Activated CD4-positive, alpha-beta T cell treated with anti-CD3 and anti-CD28 coated beads, Interleukin-2, amount 10 ng/mL, durations not matched to agents 7 days and 5 days (primary cell): ENCODE data around the gene RXRB. TPM values are rescaled to one million over a fixed set of nuclear protein-coding genes. Genes with fewer than 3 reads are reported as not detected.

ENCODE experiments used
- CTCF ChIA-PET: fragments of 350-600 bp; sonication (Branson Sonifier 250); formaldehyde crosslinking; loops from one replicate; lab custom pipeline; 2021; ENCODE audit warnings: antibody characterized with exemption; lab: Charles Lee
- POLR2A ChIA-PET: fragments of 350-600 bp; sonication (Branson Sonifier 250); formaldehyde crosslinking; loops from one replicate; lab custom pipeline; 2021; ENCODE audit warnings: antibody characterized with exemption; lab: Charles Lee
- DNase-seq: peaks from one replicate; pipeline ENCODE4 v3.0.0-alpha.2; 2020
- H3K27ac Mint-ChIP-seq: one replicate; pipeline ENCODE4 v1.8.0; 2021; ENCODE audit warnings: mild to moderate bottlenecking, moderate library complexity, mixed read lengths
- H3K27me3 Mint-ChIP-seq: one replicate; pipeline ENCODE4 v1.8.0; 2021; ENCODE audit warnings: mixed read lengths
- H3K36me3 Mint-ChIP-seq: one replicate; pipeline ENCODE4 v1.8.0; 2021; ENCODE audit warnings: low read depth, mixed read lengths
- H3K4me1 Mint-ChIP-seq: one replicate; pipeline ENCODE4 v1.8.0; 2021; ENCODE audit warnings: mixed read lengths
- H3K4me3 Mint-ChIP-seq: one replicate; pipeline ENCODE4 v1.8.0; 2021; ENCODE audit warnings: mild to moderate bottlenecking, moderate library complexity, mixed read lengths
- H3K9me3 Mint-ChIP-seq: one replicate; pipeline ENCODE4 v1.8.0; 2021; ENCODE audit warnings: mixed read lengths
- total RNA-seq, 2 experiments: library from RNA; stranded (reverse); gene quantifications; one replicate each; pipeline ENCODE4 v1.2.3, GENCODE V29; 2021

The RXRB gene
- total RNA-seq, 2 experiments from 2014 or later: 45.0 to 46.2 TPM

DNA sequence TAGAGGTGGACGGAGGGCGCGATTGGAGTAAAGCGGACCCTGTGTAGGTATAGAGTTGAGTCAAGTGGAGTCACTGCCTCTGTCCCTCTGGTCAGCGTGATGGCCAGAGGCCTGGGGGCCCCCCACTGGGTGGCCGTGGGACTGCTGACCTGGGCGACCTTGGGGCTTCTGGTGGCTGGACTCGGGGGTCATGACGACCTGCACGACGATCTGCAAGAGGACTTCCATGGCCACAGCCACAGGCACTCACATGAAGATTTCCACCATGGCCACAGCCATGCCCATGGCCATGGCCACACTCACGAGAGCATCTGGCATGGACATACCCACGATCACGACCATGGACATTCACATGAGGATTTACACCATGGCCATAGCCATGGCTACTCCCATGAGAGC lies 681 bp upstream of the RXRB start:
- Mint-ChIP-seq H3K27me3 (no peaks in the 10 kb centered on the region), H3K4me1 (peaks cover 74% of the 10 kb centered on the region), H3K27ac (peak overlapping the region; percentile 99), H3K9me3 (no peaks in the 10 kb centered on the region), H3K36me3 (peaks cover 37% of the 10 kb centered on the region), H3K4me3 (peak overlapping the region; percentile 100)
- ChIA-PET CTCF (interaction anchor here (0.6 kb wide), 1 partner anchor 123 kb away, joined by 3 read pairs; no protein-coding TSS in a partner anchor), POLR2A (interaction anchor here (0.6 kb wide), 1 partner anchor 9 kb away, joined by 3 read pairs; no protein-coding TSS in a partner anchor)
- DNase-seq: no peak

DNA sequence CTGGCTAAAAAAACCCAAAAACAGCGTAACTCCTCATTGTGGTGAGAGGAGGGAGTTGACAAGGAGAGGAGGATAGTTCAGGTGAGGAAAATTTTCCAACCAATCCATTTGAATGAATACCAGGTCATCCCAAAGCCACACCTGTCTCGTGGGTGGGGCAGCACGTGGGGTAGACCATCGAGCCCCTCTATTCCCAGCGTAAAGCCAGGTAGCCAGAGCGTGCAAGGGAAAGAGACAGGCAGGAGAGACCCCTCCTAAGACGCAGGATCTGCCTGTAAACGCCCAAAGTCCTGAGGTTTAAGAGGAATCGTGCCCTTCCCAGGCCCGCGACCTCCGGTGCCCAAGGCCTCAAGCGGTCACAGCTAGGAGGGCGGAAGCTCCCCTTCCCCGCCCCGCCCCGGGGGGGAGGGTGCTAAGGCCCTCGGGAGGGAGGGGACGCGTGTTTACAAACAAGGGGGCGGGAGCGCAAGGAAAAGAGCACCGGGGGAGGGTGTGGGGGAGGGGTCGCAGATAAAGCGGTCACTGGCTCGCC lies 712 bp downstream of the RXRB start:
- ChIA-PET POLR2A (no interaction called here), CTCF (interaction anchor here (0.9 to 1.9 kb wide), 3 partner anchors 9 to 75 kb away, joined by 3 to 8 read pairs (median 4); partner anchors contain the start of gene RING1)

DNA sequence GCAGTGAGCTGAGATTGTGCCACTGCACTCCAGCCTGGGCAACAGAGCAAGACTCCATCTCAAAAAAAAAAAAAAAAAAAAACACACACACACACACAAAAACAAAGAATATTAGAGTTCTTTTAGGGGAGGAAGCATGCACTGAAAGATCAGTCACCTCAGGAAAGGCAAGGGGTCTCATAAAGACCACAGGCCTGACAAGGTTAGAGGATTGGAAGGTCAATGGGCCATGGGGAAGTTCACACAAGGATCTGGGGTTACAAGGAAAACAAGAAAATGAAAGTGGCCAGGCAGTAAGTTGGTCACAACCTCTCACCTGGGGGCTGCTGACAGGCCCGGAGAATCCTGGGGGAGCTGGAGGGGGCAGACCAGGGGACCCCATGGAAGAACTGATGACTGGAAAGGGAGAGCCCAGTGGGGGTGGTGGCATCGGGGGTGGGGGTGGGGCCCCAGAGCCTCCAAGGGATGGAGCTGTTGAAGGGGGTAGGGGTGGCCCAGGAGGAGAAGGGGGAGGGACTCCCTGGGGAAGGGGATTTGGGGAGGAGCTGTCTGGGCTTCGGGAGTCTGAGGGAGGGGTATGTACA lies 1.5 kb downstream of the RXRB start:
- peaks cover 57% of the 10 kb centered on the region for H3K4me1 Mint-ChIP-seq
- peaks cover 57% of the 10 kb centered on the region for H3K36me3 Mint-ChIP-seq
- no peaks in the 10 kb centered on the region for H3K9me3 Mint-ChIP-seq
- H3K27me3 Mint-ChIP-seq: no peaks in the 10 kb centered on the region
- no peak for DNase-seq
- ChIA-PET CTCF (interaction anchor here (0.6 to 2.2 kb wide), 6 partner anchors 9 to 337 kb away, joined by 3 to 10 read pairs (median 4); partner anchors contain the start of gene RING1), POLR2A (no interaction called here)
- peak overlapping the region; percentile 83 for H3K27ac Mint-ChIP-seq
- H3K4me3 Mint-ChIP-seq: peak overlapping the region; percentile 100

More for the DNA sequence above, 712 bp downstream of the RXRB start:
- H3K27me3 Mint-ChIP-seq: no peaks in the 10 kb centered on the region
- H3K36me3 Mint-ChIP-seq: peaks cover 51% of the 10 kb centered on the region
- no peaks in the 10 kb centered on the region for H3K9me3 Mint-ChIP-seq
- peaks cover 62% of the 10 kb centered on the region for H3K4me1 Mint-ChIP-seq
- H3K27ac Mint-ChIP-seq: peak overlapping the region; percentile 74
- H3K4me3 Mint-ChIP-seq: peak overlapping the region; percentile 100
- DNase-seq: peak; percentile 79

DNA sequence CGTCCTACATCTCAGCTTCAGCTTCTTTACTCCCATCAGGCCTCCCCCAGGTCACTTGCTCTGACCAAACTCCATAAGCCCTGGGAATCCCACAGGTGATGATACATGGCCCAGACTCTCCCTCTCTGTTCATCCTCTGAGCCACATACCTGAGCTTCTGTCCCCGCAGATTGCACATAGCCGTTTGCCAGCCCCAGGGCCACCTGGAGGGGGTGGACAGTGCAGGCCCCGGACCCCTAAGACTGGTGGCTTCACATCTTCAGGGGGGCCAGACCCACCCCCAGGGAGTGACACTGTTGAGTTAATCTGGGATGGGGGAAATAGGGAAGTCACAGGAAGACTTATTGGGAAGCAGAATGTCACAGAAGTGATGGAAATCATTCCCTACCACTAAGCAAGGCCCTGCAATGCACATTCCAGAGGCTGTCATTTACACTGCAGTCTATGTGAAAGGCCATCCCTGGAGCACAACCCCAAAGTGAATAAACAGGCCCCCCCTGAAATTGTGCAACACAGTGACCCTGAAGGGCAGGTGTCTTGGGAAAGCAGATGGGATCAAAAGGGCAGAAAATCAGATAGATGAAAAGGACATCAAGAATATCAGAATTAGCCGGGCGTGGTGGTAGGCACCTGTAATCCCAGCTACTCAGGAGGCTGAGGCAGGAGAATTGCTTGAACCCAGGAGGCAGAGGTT lies 2.2 kb downstream of the RXRB start:
- peak overlapping the region; percentile 100 for H3K4me3 Mint-ChIP-seq
- ChIA-PET CTCF (interaction anchor here (0.6 to 2.2 kb wide), 17 partner anchors 10 to 337 kb away, joined by 3 to 10 read pairs (median 5); partner anchors contain the start of genes B3GALT4 and RING1), POLR2A (no interaction called here)
- peak overlapping the region; percentile 83 for H3K27ac Mint-ChIP-seq
- H3K36me3 Mint-ChIP-seq: peaks cover 57% of the 10 kb centered on the region
- peaks cover 3% of the 10 kb centered on the region for H3K27me3 Mint-ChIP-seq
- peaks cover 52% of the 10 kb centered on the region for H3K4me1 Mint-ChIP-seq
- DNase-seq: no peak
- no peaks in the 10 kb centered on the region for H3K9me3 Mint-ChIP-seq

DNA sequence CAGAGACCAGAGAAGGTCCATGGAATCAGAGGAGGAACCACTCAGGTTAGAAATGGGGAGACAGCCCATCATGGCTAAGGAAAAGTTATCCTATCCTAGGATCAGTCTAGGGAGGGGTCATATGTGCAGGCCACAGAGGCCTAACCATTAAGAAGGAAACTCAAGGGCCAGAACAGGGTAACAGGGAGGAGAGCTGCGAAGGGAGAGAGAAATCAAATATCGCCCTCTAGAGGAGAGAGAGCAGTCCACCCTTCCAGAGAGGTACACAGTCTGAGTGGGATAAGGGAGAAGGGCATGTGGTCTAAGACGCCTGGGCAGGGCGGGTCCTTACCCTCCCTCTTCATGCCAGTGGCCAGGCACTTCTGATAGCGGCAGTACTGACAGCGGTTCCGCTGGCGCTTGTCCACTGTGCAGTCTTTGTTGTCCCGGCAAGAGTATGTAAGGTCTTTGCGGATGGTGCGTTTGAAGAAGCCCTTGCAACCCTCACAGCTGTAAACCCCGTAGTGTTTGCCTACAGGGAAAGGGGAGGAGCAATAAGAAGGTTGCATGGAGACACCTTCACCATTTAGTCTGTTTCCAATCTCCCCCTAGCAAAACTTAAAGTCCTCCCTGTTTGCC lies 2.9 kb downstream of the RXRB start:
- Mint-ChIP-seq H3K27ac (peak overlapping the region; percentile 83), H3K4me1 (peaks cover 48% of the 10 kb centered on the region), H3K4me3 (peak overlapping the region; percentile 100), H3K27me3 (peaks cover 8% of the 10 kb centered on the region), H3K36me3 (peaks cover 52% of the 10 kb centered on the region), H3K9me3 (no peaks in the 10 kb centered on the region)
- DNase-seq: peak; percentile 54
- ChIA-PET CTCF (interaction anchor here (0.5 to 2.2 kb wide), 17 partner anchors 11 to 516 kb away, joined by 3 to 10 read pairs (median 4); partner anchors contain the start of genes B3GALT4 and RING1), POLR2A (interaction anchor here (0.5 kb wide), 1 partner anchor 366 kb away, joined by 4 read pairs; no protein-coding TSS in a partner anchor)

DNA sequence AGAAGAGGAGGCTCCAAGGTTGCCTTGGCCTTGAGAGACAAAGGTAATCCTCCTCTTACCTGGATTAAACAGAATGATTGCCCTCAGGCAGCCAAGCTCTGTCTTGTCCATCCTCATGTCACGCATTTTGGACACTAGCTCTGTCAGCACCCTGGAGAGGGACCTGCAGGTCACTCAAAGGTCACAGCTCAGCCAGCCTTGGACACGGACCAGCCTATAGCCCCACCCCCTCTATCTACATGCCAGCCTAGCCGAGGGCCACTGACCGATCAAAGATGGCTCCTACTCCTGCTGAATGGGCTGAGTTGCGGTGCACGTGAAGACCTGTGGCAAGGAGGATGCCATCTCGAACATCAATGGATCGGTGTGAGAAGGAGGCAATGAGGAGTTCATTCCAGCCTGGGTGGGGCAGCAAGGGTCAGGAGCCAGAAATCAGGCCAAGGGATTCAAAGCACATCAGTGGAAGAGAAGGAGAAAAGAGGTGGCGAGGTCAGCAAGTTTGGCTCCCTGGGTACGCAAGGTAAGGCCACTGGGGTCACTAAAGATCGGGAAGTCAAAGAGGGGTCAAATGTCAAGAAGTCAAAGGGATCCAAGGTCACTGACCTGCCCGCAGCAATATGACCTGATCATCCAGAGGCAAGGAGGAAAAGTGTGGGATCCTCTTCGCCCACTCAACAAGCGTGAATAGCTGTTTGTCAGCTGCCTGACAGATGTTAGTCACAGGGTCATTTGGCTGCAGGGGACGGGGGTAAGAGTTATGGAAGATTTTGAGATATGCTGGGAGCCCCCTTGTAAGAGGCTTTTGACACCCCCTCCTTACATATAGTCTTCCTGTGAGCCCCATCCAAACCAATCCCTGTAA lies 4.9 kb downstream of the RXRB start:
- no peak overlapping the region for H3K4me3 Mint-ChIP-seq
- CTCF ChIA-PET: interaction anchor here (1.2 to 2.4 kb wide), 3 partner anchors 12 to 149 kb away, joined by 3 to 9 read pairs (median 6); no protein-coding TSS in a partner anchor
- peaks cover 24% of the 10 kb centered on the region for H3K27me3 Mint-ChIP-seq
- no peaks in the 10 kb centered on the region for H3K9me3 Mint-ChIP-seq
- POLR2A ChIA-PET: no interaction called here
- H3K36me3 Mint-ChIP-seq: peaks cover 33% of the 10 kb centered on the region
- H3K4me1 Mint-ChIP-seq: peaks cover 35% of the 10 kb centered on the region
- DNase-seq: no peak
- H3K27ac Mint-ChIP-seq: no peak overlapping the region

DNA sequence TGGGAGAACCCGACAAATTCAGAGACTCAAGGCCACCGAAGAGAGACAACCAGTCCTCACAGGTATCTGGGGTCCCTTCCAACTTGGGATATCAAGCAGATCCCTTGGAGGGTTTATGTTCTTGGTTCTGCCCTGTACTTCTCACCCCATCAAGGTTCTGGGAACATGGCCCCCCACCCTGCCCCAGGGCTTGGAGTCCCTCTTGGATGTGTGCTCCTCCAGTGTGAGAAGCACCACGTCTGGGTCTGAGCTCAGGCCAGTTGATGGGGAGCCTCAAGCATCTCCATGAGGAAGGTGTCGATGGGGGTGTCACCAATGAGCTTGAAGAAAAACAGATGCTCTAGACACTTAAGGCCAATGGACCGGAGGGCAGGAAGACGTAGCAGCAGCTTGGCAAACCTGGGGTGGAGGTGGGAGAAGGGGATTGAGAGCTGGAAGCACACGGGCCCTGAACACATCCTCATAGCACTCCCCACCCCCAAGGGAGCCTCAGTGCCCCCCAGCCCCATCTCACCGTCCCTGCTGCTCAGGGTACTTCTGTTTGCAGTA lies 6.0 kb downstream of the RXRB start:
- DNase-seq: no peak
- H3K27me3 Mint-ChIP-seq: peaks cover 30% of the 10 kb centered on the region
- peaks cover 33% of the 10 kb centered on the region for H3K4me1 Mint-ChIP-seq
- POLR2A ChIA-PET: no interaction called here
- no peak overlapping the region for H3K27ac Mint-ChIP-seq
- H3K4me3 Mint-ChIP-seq: no peak overlapping the region
- H3K36me3 Mint-ChIP-seq: peaks cover 32% of the 10 kb centered on the region
- CTCF ChIA-PET: interaction anchor here (1.1 to 2.4 kb wide), 4 partner anchors 11 to 150 kb away, joined by 3 to 9 read pairs (median 4); no protein-coding TSS in a partner anchor
- H3K9me3 Mint-ChIP-seq: no peaks in the 10 kb centered on the region

DNA sequence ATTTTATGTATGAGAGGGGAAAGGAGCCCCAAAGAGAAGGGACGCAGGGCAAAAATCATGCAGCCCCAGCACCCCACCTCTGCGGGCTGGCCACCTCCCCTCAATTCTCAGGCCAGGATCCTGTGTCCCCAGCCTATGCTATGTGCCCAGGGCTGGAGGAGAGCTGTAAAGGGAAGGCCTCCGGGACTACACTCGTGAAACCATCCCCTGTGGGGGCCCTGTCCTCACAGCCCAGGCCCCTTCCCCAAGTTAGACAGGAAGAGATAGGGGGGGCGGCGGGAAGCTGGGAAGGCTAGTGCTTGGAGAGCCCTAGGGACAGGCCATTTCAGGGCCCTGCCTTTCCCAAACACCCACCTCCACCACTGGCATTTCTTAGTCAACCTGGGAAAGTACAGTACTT lies 6.8 kb downstream of the RXRB start:
- Mint-ChIP-seq H3K9me3 (no peaks in the 10 kb centered on the region), H3K4me3 (no peak overlapping the region), H3K27ac (no peak overlapping the region), H3K36me3 (peaks cover 32% of the 10 kb centered on the region), H3K4me1 (peaks cover 25% of the 10 kb centered on the region), H3K27me3 (peaks cover 31% of the 10 kb centered on the region)
- POLR2A ChIA-PET: no interaction called here
- CTCF ChIA-PET: interaction anchor here (1.1 to 2.4 kb wide), 2 partner anchors 20 to 55 kb away, joined by 3 to 9 read pairs; no protein-coding TSS in a partner anchor
- no peak for DNase-seq

DNA sequence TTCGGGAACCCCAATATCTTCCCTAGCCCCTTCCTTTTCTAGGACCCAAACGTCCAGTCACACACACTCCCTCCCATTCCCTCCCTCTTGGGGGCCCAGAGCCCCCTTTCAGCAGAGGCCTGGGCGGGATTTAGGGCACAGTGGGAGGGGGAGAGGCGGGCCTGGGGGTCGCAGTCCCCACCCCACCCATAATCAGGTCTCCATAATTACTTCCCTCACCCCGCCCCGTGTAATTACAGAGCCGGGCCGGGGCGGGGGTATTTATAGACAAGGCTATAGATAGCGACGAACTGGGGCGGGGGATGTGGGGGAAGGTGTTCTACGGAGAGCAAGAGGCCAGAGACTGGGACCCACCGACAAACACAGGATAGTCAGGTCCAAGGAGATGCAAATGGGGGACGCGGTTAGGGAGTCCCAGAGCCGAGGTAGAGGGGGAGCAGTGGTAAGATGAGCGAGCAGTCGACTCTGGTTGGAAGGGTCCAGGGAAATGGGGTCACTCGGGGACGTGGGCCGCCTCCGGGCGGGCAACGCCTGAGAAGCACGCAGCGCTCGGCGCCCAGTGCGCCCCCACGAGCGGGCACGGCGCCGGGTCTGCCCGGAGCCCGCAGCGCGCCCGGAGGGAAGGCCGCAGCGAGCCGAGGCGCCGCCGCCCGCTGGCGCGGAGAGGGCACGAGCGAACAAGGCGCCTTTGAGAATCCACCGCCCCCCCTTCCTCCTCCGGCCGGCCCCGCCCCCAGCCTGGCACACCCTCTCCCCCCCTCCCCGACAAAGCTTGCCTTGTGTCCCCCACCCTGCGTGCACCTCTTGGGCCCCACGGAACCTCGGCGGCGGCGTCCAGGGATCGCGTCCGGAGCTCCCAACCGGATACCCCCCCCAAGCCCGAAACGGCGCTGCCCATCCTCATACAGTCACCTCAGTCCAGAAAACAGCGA lies 7.5 kb downstream of the RXRB start:
- H3K27ac Mint-ChIP-seq: no peak overlapping the region
- no peaks in the 10 kb centered on the region for H3K9me3 Mint-ChIP-seq
- H3K4me3 Mint-ChIP-seq: no peak overlapping the region
- H3K4me1 Mint-ChIP-seq: peaks cover 18% of the 10 kb centered on the region
- POLR2A ChIA-PET: no interaction called here
- DNase-seq: no peak
- CTCF ChIA-PET: interaction anchor here (2.4 kb wide), 1 partner anchor 56 kb away, joined by 9 read pairs; no protein-coding TSS in a partner anchor
- peaks cover 33% of the 10 kb centered on the region for H3K27me3 Mint-ChIP-seq
- peaks cover 32% of the 10 kb centered on the region for H3K36me3 Mint-ChIP-seq

DNA sequence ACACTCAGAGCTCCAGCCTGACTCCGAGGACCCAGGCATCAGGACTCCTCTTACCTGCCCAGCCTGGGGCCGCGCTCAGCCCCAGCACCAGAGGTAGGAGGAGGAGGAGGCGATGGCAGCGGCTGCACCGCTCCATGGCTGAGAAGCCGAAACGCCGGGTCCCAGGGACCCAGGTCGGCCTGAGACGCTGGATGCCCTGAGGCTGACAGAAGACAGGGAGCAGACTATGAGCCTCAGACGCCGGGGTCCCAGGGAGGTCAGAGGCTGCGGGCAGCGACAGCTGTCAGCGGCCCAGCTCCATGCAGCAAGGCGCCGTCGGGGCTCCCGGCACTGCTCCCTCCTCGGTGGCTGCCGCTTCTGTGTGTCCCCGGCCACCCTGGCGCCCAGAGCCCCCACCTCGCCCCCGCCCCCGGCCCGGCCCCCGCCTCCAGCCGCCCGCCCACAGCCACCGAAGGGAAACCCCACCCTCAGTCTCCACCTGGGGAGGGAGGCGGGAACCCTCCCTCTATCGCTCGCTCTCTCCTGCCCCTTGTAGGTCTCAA lies 8.3 kb downstream of the RXRB start, which contains the start of gene COL11A2:
TSS of gene COL11A2 (minus strand) at position 363 of the 542 bp plus-strand sequence. CDS start at position 136, 227 bp downstream.
- ChIA-PET POLR2A (no interaction called here), CTCF (interaction anchor here (0.5 to 1.2 kb wide), 2 partner anchors 56 to 187 kb away, joined by 5 to 7 read pairs; no protein-coding TSS in a partner anchor)
- no peak within 1 kb of the TSS for H3K27ac Mint-ChIP-seq
- DNase-seq: no peak
- H3K9me3 Mint-ChIP-seq: no peaks in the 10 kb centered on the region
- H3K4me3 Mint-ChIP-seq: no peak within 1 kb of the TSS
- peaks cover 11% of the 10 kb centered on the region for H3K4me1 Mint-ChIP-seq
- peaks cover 36% of the 10 kb centered on the region for H3K27me3 Mint-ChIP-seq
- peaks cover 32% of the 10 kb centered on the region for H3K36me3 Mint-ChIP-seq
